Vagina (tissue), 2 donors: ENCODE data around the gene RPL18. TPM values are rescaled to one million over a fixed set of nuclear protein-coding genes. Genes with fewer than 3 reads are reported as not detected.
A peak's percentile ranks its signal among the peaks of the same experiment; 100 is the strongest.

ENCODE experiments used
- DNase-seq, 2 donors: peaks; one replicate each; pipeline ENCODE4 v3.0.0-alpha.2; 2017; ENCODE audit errors: extremely low spot score in 2 of 2
- H3K27ac ChIP-seq: fragments of 200-600 bp; sonication (generic); one replicate; pipeline ENCODE4 v1.5.1; 2019
- H3K27me3 ChIP-seq: fragments of 200-600 bp; sonication (generic); one replicate; pipeline ENCODE4 v1.5.1; 2019
- H3K36me3 ChIP-seq, 2 donors: fragments of 200-600 bp; sonication (generic); one replicate each; pipeline ENCODE4 v1.5.1; 2017 to 2019
- H3K4me1 ChIP-seq: fragments of 200-600 bp; sonication (generic); one replicate; pipeline ENCODE4 v1.5.1; 2019
- H3K4me3 ChIP-seq, 2 donors: fragments of 200-600 bp; sonication (generic); 1 replicate in 1 of 2; 2 replicates in 1 of 2; pipeline ENCODE4 v1.5.1; 2016 to 2019
- H3K9me3 ChIP-seq: fragments of 200-600 bp; sonication (generic); one replicate; pipeline ENCODE4 v1.5.1; 2019
- POLR2A ChIP-seq, 2 donors: fragments of 450-650 bp; IDR thresholded peaks; one replicate each; pipeline ENCODE4 v1.6.1; 2017; ENCODE audit warnings: antibody characterized with exemption in 2 of 2, mild to moderate bottlenecking in 2 of 2, moderate library complexity in 2 of 2
- POLR2AphosphoS5 ChIP-seq, 2 donors: sonication (generic); formaldehyde crosslinking; IDR thresholded peaks; one replicate each; pipeline ENCODE4 v1.9.0; 2017; ENCODE audit warnings: antibody characterized with exemption in 2 of 2, mild to moderate bottlenecking in 2 of 2, low read depth in 1 of 2; ENCODE audit not compliant: insufficient read depth in 1 of 2
- intact Hi-C: fragments of 100-400 bp; cut with DNase I; formaldehyde crosslinking; loops from one replicate; pipeline ENCODE4 v1.15.1; 2023
- total RNA-seq: library from RNA; depleted of rRNA; stranded (reverse); fragments of >200 nt; gene quantifications from one replicate; pipeline ENCODE4 v1.2.3, GENCODE V29; 2016
- TF ChIP-seq, protein P1 (sequence below), 3 experiments: fragments of 450-650 bp in 2 of 3; fragments of 200-600 bp in 1 of 3; sonication (generic) in 1 of 3; IDR thresholded peaks; one replicate each; pipeline ENCODE4 v1.5.1; 2017 to 2019; ENCODE audit warnings: antibody characterized with exemption in 3 of 3, mild to moderate bottlenecking in 2 of 3, moderate library complexity in 2 of 3

Gene RPL18
- total RNA-seq, 1 donor from 2014 or later = 2,346 TPM

DNA sequence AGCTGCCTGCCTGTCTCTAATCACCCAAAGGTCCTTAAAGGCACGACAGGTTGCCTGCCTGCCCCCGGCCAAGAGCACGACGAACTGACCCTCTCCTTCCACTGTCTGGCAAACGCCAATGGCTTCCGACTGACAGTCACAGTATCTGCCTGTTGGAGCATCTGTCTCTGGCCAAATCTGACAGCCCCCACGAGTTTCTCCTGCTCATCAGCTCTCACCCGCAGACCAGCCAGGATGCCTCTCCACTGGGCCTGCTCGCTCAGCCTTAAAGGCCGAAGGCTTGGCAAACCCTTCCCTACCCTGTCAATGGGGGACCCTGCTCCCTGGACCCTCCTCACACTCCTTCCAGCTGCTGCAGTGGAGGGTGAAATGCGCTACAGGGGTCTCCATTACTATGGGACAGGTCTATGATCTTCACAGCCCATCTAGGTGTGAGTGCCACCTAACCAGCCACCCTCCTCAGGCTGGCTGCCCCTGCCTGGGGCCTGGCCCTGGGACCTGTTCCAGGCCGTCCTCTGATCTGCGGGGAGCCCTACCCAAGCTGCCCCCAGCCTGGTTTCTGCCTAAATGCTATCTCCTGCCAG is 5.0 kb downstream of the RPL18 start:
- peaks cover 36% of the 10 kb centered on the region for H3K4me1 ChIP-seq
- no peak overlapping the region for H3K4me3 ChIP-seq
- H3K27ac ChIP-seq = peak overlapping the region; percentile 44
- no peak for TF ChIP-seq POLR2A (IDR thresholded peaks at IDR 0.05)
- no peaks in the 10 kb centered on the region for H3K9me3 ChIP-seq
- H3K36me3 ChIP-seq = peaks cover 0 to 31% of the 10 kb centered on the region in 2 donors
- intact Hi-C loops = no loop called here
- no peak for DNase-seq
- H3K27me3 ChIP-seq = no peaks in the 10 kb centered on the region

DNA sequence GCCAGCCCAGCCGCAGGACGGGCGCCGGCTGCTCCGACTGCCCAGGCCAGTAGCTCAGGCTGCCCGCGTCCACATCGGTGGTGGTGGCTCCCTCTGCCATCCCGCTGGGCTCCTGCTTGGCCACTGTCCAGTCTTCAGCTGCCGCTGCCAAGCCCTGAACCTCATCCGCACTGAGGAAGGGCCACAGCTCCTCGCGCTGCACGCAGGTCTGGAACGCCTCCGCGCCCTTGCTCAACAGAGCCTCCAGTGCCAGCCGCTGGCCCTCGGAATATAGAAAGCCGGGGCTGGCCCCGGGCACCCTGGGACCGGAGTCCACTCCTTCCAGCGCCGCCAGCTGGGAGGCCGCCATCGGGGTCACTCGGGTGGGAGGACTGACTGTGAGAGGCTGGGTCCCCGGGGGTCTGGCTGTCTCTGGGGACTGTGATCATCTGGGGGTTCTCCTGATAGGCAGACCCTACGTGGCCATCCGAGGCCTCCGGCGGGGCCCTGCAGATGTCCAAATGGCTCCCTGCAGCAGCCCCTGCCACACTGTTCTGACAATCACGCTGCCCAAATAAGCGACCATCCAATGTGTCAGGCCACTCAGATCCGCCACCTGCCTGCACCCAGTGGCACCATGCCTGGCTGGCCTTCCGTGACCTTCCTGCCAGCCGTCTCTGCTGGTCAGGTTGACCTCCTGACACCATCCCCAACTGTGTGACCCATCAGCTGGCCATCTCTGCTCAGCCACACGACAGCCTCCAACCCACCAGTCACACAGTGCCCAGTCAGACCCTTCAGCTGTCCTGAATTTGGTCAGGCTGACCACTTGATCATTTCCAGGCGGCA is 5.7 kb downstream of the RPL18 start:
- Histone ChIP-seq H3K4me3 (no peak overlapping the region), H3K36me3 (peaks cover 0 to 31% of the 10 kb centered on the region in 2 donors), H3K27me3 (no peaks in the 10 kb centered on the region), H3K4me1 (peaks cover 32% of the 10 kb centered on the region), H3K9me3 (no peaks in the 10 kb centered on the region), H3K27ac (no peak overlapping the region)
- DNase-seq = no peak
- intact Hi-C loops = no loop called here
- no peak for TF ChIP-seq POLR2AphosphoS5 (IDR thresholded peaks at IDR 0.05; ENCODE audit: insufficient read depth in 1 of 2, low read depth in 1 of 2)
- TF ChIP-seq POLR2A (IDR thresholded peaks at IDR 0.05) = no peak
- TF ChIP-seq, protein P1, sequence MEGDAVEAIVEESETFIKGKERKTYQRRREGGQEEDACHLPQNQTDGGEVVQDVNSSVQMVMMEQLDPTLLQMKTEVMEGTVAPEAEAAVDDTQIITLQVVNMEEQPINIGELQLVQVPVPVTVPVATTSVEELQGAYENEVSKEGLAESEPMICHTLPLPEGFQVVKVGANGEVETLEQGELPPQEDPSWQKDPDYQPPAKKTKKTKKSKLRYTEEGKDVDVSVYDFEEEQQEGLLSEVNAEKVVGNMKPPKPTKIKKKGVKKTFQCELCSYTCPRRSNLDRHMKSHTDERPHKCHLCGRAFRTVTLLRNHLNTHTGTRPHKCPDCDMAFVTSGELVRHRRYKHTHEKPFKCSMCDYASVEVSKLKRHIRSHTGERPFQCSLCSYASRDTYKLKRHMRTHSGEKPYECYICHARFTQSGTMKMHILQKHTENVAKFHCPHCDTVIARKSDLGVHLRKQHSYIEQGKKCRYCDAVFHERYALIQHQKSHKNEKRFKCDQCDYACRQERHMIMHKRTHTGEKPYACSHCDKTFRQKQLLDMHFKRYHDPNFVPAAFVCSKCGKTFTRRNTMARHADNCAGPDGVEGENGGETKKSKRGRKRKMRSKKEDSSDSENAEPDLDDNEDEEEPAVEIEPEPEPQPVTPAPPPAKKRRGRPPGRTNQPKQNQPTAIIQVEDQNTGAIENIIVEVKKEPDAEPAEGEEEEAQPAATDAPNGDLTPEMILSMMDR (IDR thresholded peaks at IDR 0.05) = no peak

DNA sequence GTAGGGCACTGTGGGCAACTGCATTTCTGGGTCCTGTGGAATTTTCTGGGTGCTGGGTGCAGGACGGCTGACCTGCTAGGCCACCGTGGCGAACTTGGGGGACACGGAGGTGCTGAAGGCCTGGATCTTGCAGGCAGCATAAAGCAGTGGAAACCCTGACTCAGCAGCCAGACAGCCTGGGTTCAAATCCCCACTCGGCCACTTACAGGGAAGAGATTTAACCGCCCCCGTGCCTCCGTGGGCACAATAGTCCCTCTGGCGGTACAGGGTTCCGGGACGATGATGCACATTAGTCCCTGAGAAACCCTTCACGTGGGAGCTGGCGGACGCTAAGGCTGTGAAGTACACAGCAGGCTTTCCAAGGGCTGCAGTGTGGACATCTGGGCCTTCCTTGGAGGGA is 7.1 kb downstream of the RPL18 start:
- H3K9me3 ChIP-seq = no peaks in the 10 kb centered on the region
- H3K4me1 ChIP-seq = peaks cover 19% of the 10 kb centered on the region
- no peak overlapping the region for H3K4me3 ChIP-seq
- H3K27me3 ChIP-seq = no peaks in the 10 kb centered on the region
- no peak for DNase-seq
- peaks cover 0 to 21% of the 10 kb centered on the region in 2 donors for H3K36me3 ChIP-seq
- TF ChIP-seq POLR2AphosphoS5 (IDR thresholded peaks at IDR 0.05; ENCODE audit: insufficient read depth in 1 of 2, low read depth in 1 of 2) (no peak), POLR2A (IDR thresholded peaks at IDR 0.05) (no peak)
- TF ChIP-seq, protein P1 (IDR thresholded peaks at IDR 0.05) = no peak
- H3K27ac ChIP-seq = no peak overlapping the region
- intact Hi-C loops = no loop called here

DNA sequence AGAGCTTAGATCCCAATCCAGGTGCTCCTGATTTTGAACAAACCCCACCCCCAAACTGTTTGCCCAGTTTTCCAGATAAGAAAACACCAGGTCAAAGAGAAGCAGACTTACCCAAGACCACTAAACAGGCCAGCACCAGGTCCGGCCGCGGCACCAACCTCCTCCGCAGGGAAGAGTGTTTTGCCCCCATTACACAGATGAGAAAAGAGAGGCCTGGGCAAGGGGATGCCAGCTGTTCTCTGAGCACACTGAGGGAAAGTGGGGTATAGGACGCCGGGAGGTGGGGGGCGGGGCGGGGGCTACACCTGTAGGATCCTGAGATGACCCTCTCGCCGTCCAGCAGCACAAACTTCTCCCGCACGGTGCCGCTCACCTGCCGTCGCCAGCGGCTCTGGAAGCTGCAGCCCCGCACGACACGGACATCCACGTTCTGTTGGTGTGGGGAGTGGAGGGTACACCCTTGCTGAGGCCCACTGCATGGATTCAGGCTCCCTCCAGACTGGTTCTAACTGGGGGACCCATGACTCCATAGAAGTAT is 9.3 kb downstream of the RPL18 start:
- no peaks in the 10 kb centered on the region for H3K36me3 ChIP-seq
- no peaks in the 10 kb centered on the region for H3K27me3 ChIP-seq
- intact Hi-C loops = no loop called here

DNA sequence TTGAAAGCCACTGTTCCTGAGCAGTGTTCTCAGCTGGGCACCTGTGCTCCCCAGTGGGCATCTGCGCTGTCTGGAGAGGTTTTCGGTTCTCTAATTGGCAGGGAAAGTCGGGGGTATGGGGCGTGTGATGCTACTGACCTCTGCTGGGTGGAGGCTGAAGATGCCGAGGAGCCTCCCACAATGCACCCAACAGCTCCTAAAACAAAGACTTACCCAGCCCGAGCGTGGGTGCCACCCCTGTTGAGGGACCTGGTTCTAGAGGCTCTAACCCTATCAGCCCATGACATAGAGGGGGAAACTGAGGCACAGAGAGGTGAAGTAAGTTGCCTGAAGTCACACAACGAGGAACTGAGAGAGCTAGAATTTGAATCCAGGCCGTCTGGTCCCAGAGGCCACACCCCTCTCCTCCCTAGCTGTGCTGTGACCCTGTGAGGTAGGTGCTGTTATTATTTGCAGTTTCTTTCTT is 10.1 kb downstream of the RPL18 start:
- Histone ChIP-seq H3K36me3 (no peaks in the 10 kb centered on the region), H3K27me3 (no peaks in the 10 kb centered on the region), H3K4me1 (no peaks in the 10 kb centered on the region), H3K4me3 (no peak overlapping the region), H3K9me3 (no peaks in the 10 kb centered on the region), H3K27ac (no peak overlapping the region)
- no peak for DNase-seq
- intact Hi-C loops = no loop called here
- TF ChIP-seq POLR2A (IDR thresholded peaks at IDR 0.05) (no peak), POLR2AphosphoS5 (IDR thresholded peaks at IDR 0.05; ENCODE audit: insufficient read depth in 1 of 2, low read depth in 1 of 2) (no peak)
- TF ChIP-seq, protein P1 (IDR thresholded peaks at IDR 0.05) = no peak

More for the DNA sequence above, 9.3 kb downstream of the RPL18 start:
- DNase-seq = no peak
- H3K4me1 ChIP-seq = no peaks in the 10 kb centered on the region
- no peak overlapping the region for H3K27ac ChIP-seq
- no peak for TF ChIP-seq POLR2A (IDR thresholded peaks at IDR 0.05)
- TF ChIP-seq, protein P1 (IDR thresholded peaks at IDR 0.05) = no peak
- TF ChIP-seq POLR2AphosphoS5 (IDR thresholded peaks at IDR 0.05; ENCODE audit: insufficient read depth in 1 of 2, low read depth in 1 of 2) = no peak
- H3K4me3 ChIP-seq = no peak overlapping the region
- H3K9me3 ChIP-seq = no peaks in the 10 kb centered on the region
